AG04450 (cell line): ENCODE results near the gene KIDINS220. TPM values are rescaled to one million over a fixed set of nuclear protein-coding genes. Genes with fewer than 3 reads are reported as not detected.

Experiments
- CTCF ChIA-PET: fragments of 300-600, 350-600 bp; formaldehyde crosslinking; extraction: SDS; loops from one replicate; lab custom pipeline; 2022; ENCODE audit warnings: antibody characterized with exemption, inconsistent platforms; lab: Charles Lee
- POLR2A ChIA-PET: fragments of 350-600 bp; formaldehyde crosslinking; extraction: SDS; loops from one replicate; lab custom pipeline; 2021; ENCODE audit warnings: antibody characterized with exemption, inconsistent platforms; lab: Yijun Ruan, JAX
- DNase-seq: peaks from one replicate; pipeline ENCODE4 v3.0.0-alpha.2; 2011; ENCODE audit warnings: low read depth, low spot score
- H3K27ac ChIP-seq: one replicate; pipeline ENCODE4 v1.5.1; 2012; ENCODE audit warnings: low read depth, low read length, control low read depth
- H3K27me3 ChIP-seq: one replicate; pipeline ENCODE4 v1.6.0; 2012; ENCODE audit warnings: low read length; ENCODE audit not compliant: control insufficient read depth, insufficient read depth
- H3K4me3 ChIP-seq: 2 replicates; pipeline ENCODE4 v1.5.1; 2011; ENCODE audit warnings: mild to moderate bottlenecking, low read depth, low read length, control low read depth
- H3K9me3 ChIP-seq: 2 replicates; pipeline ENCODE4 v1.5.1; 2012; ENCODE audit warnings: low read length; ENCODE audit not compliant: control insufficient read depth, insufficient read depth
- CTCF ChIP-seq: IDR thresholded peaks from 2 replicates; pipeline ENCODE4 v1.5.1; 2011; ENCODE audit warnings: low read depth, low read length, control low read depth, inconsistent platforms
- polyA plus RNA-seq: library from polyadenylated mRNA; depleted of rRNA; stranded (reverse); fragments of >200 nt; gene quantifications from 2 replicates; pipeline ENCODE4 v1.2.3, GENCODE V29; 2011

The KIDINS220 gene
- polyA plus RNA-seq, 1 experiment = 64.7 TPM

DNA sequence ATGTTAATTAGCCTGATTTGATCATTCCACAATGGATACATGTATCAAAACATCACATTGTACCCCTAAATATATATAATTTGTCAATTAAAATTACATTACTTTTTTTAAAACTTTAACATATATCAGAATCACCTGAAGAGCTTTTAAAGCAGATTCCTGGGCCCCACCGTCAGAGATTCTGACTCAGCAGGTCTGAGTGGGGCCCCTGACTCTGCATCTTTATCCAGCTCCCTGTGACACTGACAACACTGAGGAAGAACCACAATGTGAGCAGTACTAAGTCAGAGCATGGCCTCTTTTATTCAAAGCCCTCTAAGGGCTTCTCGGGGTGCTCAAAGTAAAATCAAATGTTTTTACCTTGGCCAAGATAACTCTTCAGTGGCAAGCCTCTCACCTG is 9.7 kb downstream of the KIDINS220 start:
- Histone ChIP-seq H3K27me3 (no peaks in the 10 kb centered on the region), H3K9me3 (no peaks in the 10 kb centered on the region)

GRCh38 chr2:8822218-8822617 is 15.2 kb downstream of the KIDINS220 start:
- no peaks in the 10 kb centered on the region for H3K27me3 ChIP-seq
- no peak overlapping the region for H3K4me3 ChIP-seq
- CTCF ChIA-PET = interaction anchor here (0.6 kb wide), 1 partner anchor 10 kb away, joined by 3 read pairs; no protein-coding TSS in a partner anchor
- no peaks in the 10 kb centered on the region for H3K9me3 ChIP-seq
- no peak overlapping the region for H3K27ac ChIP-seq
- no peak for DNase-seq
- no peak for TF ChIP-seq CTCF
- POLR2A ChIA-PET = interaction anchor here (0.7 kb wide), 1 partner anchor 102 kb away, joined by 3 read pairs; no protein-coding TSS in a partner anchor

More for the DNA sequence above, 9.7 kb downstream of the KIDINS220 start:
- Histone ChIP-seq H3K27ac (no peak overlapping the region), H3K4me3 (no peak overlapping the region)
- TF ChIP-seq CTCF = no peak
- CTCF ChIA-PET = no interaction called here
- POLR2A ChIA-PET = no interaction called here
- no peak for DNase-seq

DNA sequence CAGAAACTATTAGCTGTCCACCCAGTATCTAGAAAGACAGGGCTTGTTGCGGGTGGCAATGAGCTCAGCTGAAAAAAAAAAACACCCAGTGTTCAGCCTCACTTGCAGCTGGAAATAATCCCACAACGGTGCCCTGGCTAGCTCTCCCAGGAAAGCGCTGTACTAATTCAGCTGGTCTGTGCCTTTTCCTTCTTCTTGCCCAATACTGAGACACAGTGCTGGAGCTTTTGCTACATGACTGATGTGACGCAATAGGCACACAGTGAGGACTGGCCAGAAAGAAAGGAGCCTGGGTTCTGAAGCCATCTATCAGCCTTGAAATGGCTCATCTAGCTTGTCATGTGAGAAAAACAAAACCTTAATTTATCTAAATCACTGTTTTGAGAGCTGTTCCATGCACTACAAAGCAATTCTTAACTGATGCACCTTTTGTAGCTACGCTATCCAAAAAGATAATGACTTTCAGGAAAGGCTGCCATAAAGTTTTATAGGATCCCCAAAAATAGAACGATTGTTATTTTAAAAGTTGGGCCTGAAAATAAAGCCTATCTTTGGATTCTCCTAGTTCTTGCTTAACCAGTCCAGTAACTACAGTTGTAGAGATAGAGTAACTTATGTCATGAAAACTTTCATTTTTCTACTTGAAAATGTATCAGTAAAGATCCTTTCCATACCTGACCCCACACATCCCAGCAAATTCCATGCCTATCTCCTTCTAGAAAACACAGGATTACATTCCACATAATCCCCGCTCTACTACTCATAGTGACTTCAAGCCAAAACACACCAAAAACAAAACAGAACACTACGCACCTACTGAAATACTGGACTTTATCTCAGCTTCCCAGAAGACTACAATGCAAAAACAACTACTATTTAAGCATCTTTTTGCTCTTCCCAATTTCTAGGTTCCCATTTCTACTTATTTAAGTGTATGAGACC is 15.9 kb downstream of the KIDINS220 start:
- ChIA-PET POLR2A (interaction anchor here (0.7 to 0.8 kb wide), 3 partner anchors 15 to 102 kb away, joined by 3 to 4 read pairs (median 3); no protein-coding TSS in a partner anchor), CTCF (interaction anchor here (0.6 kb wide), 1 partner anchor 11 kb away, joined by 3 read pairs; no protein-coding TSS in a partner anchor)
- TF ChIP-seq CTCF = no peak
- no peak overlapping the region for H3K4me3 ChIP-seq
- DNase-seq = no peak
- H3K9me3 ChIP-seq = no peaks in the 10 kb centered on the region
- no peaks in the 10 kb centered on the region for H3K27me3 ChIP-seq
- no peak overlapping the region for H3K27ac ChIP-seq

DNA sequence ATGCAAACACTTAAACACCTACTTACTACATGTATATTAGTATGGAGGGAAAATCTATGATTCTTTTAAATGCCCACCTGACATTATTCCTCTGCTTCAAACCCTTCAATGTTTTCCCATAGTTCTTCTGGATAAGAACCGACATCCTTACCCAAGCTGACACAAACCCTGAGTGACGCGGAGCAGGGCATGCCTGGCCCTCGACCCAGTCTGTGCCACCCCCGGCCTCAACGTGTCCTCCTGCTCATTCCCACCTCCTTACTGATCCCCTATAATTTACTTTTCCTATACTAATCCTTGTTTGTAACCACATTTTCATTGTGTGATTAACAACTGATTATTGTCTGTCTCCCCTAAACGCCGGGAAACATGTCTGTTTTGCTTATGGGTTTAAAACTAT is 17.5 kb downstream of the KIDINS220 start:
- DNase-seq = no peak
- Histone ChIP-seq H3K27ac (no peak overlapping the region), H3K4me3 (no peak overlapping the region), H3K27me3 (no peaks in the 10 kb centered on the region), H3K9me3 (no peaks in the 10 kb centered on the region)
- TF ChIP-seq CTCF = no peak
- CTCF ChIA-PET = no interaction called here
- POLR2A ChIA-PET = no interaction called here

GRCh38 chr2:8819194-8819593 is 18.2 kb downstream of the KIDINS220 start:
- ChIA-PET POLR2A (no interaction called here), CTCF (no interaction called here)
- H3K4me3 ChIP-seq = no peak overlapping the region
- no peaks in the 10 kb centered on the region for H3K27me3 ChIP-seq
- H3K27ac ChIP-seq = no peak overlapping the region
- no peak for TF ChIP-seq CTCF
- H3K9me3 ChIP-seq = no peaks in the 10 kb centered on the region
- DNase-seq = no peak
